HEK293 (cell line): ENCODE data around the gene RPS6KA2.

Experiments
- CTCF ChIA-PET: fragments of 350-600 bp; formaldehyde crosslinking; extraction: SDS; loops from one replicate; lab custom pipeline; 2021; ENCODE audit warnings: antibody characterized with exemption; lab: Yijun Ruan, JAX
- POLR2A ChIA-PET: fragments of 300-600 bp; formaldehyde crosslinking; extraction: SDS; loops from one replicate; lab custom pipeline; 2020; ENCODE audit warnings: antibody characterized with exemption, inconsistent platforms; lab: Yijun Ruan, JAX
- H3K27ac ChIP-seq: fragments of 200-500 bp; sonication (Bioruptor generic); 2 replicates; pipeline ENCODE4 v1.5.1; 2014; ENCODE audit warnings: low read depth, low read length, control low read depth, inconsistent platforms; ENCODE audit errors: extremely low read depth
- H3K36me3 ChIP-seq, 2 experiments: fragments of 200-500 bp in 1 of 2; sonication (Bioruptor generic) in 1 of 2; 1 replicate in 1 of 2; 2 replicates in 1 of 2; pipeline ENCODE4 v1.5.1; 2014 to 2017; ENCODE audit warnings: inconsistent platforms in 2 of 2, low read length in 2 of 2; ENCODE audit not compliant: control insufficient read depth in 2 of 2, insufficient read depth in 1 of 2
- H3K4me1 ChIP-seq: fragments of 200-500 bp; sonication (Bioruptor generic); 2 replicates; pipeline ENCODE4 v1.5.1; 2014; ENCODE audit warnings: mild to moderate bottlenecking, low read length, inconsistent platforms; ENCODE audit not compliant: control insufficient read depth, insufficient read depth
- H3K4me3 ChIP-seq: 2 replicates; pipeline ENCODE4 v1.5.1; 2011; ENCODE audit warnings: low read depth, mild to moderate bottlenecking, control low read depth, low read length, moderate library complexity
- H3K9me3 ChIP-seq: fragments of 200-500 bp; sonication (Bioruptor generic); 2 replicates; pipeline ENCODE4 v1.5.1; 2014; ENCODE audit warnings: low read depth, low read length, inconsistent platforms; ENCODE audit not compliant: control insufficient read depth, insufficient read depth
- HOXA7 ChIP-seq: sonication (generic); formaldehyde crosslinking; IDR thresholded peaks from 2 replicates; pipeline ENCODE4 v1.8.1; 2022; ENCODE audit warnings: missing genetic modification reagents, borderline replicate concordance
- IKZF3 ChIP-seq: fragments of 450-650 bp; IDR thresholded peaks from 2 replicates; pipeline ENCODE4 v1.5.0; 2018; ENCODE audit warnings: missing biosample characterization, mild to moderate bottlenecking, missing genetic modification characterization, moderate library complexity
- SCRT2 ChIP-seq: fragments of 450-650 bp; formaldehyde crosslinking; IDR thresholded peaks from 2 replicates; pipeline ENCODE4 v1.5.1; 2016; ENCODE audit warnings: missing biosample characterization, missing genetic modification characterization
- SETDB1 ChIP-seq: IDR thresholded peaks from one replicate; pipeline ENCODE4 v1.6.1; 2017; ENCODE audit warnings: mild to moderate bottlenecking, low read length, moderate library complexity, mixed read lengths; ENCODE audit not compliant: insufficient read length
- SP2 ChIP-seq: fragments of 450-650 bp; formaldehyde crosslinking; IDR thresholded peaks from 2 replicates; pipeline ENCODE4 v1.5.1; 2016; ENCODE audit warnings: missing biosample characterization, missing genetic modification characterization
- TCF7L2 ChIP-seq: IDR thresholded peaks from 2 replicates; pipeline ENCODE4 v1.6.1; 2011; ENCODE audit warnings: low read depth, mild to moderate bottlenecking, inconsistent platforms, low read length, moderate library complexity, borderline replicate concordance
- ZBTB11 ChIP-seq: fragments of 450-650 bp; formaldehyde crosslinking; conservative IDR thresholded peaks from 2 replicates; pipeline ENCODE4 v1.5.1; 2016; ENCODE audit warnings: low read depth, missing biosample characterization, missing genetic modification characterization
- ZNF2 ChIP-seq: fragments of 450-650 bp; formaldehyde crosslinking; IDR thresholded peaks from 2 replicates; pipeline ENCODE4 v1.5.1; 2016; ENCODE audit warnings: missing biosample characterization, missing genetic modification characterization
- ZNF335 ChIP-seq: fragments of 450-650 bp; formaldehyde crosslinking; conservative IDR thresholded peaks from 2 replicates; pipeline ENCODE4 v1.5.1; 2016; ENCODE audit warnings: missing biosample characterization, missing genetic modification characterization
- ZNF366 ChIP-seq: fragments of 450-650 bp; formaldehyde crosslinking; conservative IDR thresholded peaks from 2 replicates; pipeline ENCODE4 v1.5.1; 2016; ENCODE audit warnings: missing biosample characterization, missing genetic modification characterization
- ZNF398 ChIP-seq: fragments of 450-650 bp; formaldehyde crosslinking; IDR thresholded peaks from 2 replicates; pipeline ENCODE4 v1.5.1; 2017; ENCODE audit warnings: missing biosample characterization, missing genetic modification characterization
- ZNF426 ChIP-seq: fragments of 450-650 bp; formaldehyde crosslinking; IDR thresholded peaks from 2 replicates; pipeline ENCODE4 v1.5.1; 2017; ENCODE audit warnings: missing biosample characterization, missing genetic modification characterization, mild to moderate bottlenecking, inconsistent platforms, moderate library complexity
- ZNF488 ChIP-seq: fragments of 450-650 bp; formaldehyde crosslinking; IDR thresholded peaks from 2 replicates; pipeline ENCODE4 v1.5.1; 2016; ENCODE audit warnings: missing biosample characterization, missing genetic modification characterization
- ZNF513 ChIP-seq: fragments of 450-650 bp; IDR thresholded peaks from 2 replicates; pipeline ENCODE4 v1.5.1; 2018; ENCODE audit warnings: missing biosample characterization, missing genetic modification characterization
- ZNF518A ChIP-seq: fragments of 450-650 bp; formaldehyde crosslinking; conservative IDR thresholded peaks from 2 replicates; pipeline ENCODE4 v1.5.1; 2016; ENCODE audit warnings: low read depth, missing biosample characterization, missing genetic modification characterization
- ZNF610 ChIP-seq: fragments of 450-650 bp; formaldehyde crosslinking; IDR thresholded peaks from 2 replicates; pipeline ENCODE4 v1.5.1; 2016; ENCODE audit warnings: missing biosample characterization, missing genetic modification characterization, borderline replicate concordance
- ZNF621 ChIP-seq: fragments of 450-650 bp; formaldehyde crosslinking; IDR thresholded peaks from 2 replicates; pipeline ENCODE4 v1.5.1; 2017; ENCODE audit warnings: missing biosample characterization, missing genetic modification characterization
- ZNF626 ChIP-seq: fragments of 450-650 bp; sonication (Bioruptor Pico); formaldehyde crosslinking; IDR thresholded peaks from 2 replicates; pipeline ENCODE4 v1.5.1; 2018; ENCODE audit warnings: missing biosample characterization, missing genetic modification characterization, inconsistent platforms

RPS6KA2 gene

GRCh38 chr6:166473886-166474571 is 153.0 kb downstream of the RPS6KA2 start:
- no peaks in the 10 kb centered on the region for H3K9me3 ChIP-seq
- no peak overlapping the region for H3K4me3 ChIP-seq
- no peak for TF ChIP-seq ZNF610 (tag by site-specific recombination)
- TF ChIP-seq ZNF621 (tag by site-specific recombination): no peak
- no peak for TF ChIP-seq ZNF2 (tag by site-specific recombination)
- no peak for TF ChIP-seq ZNF518A (tag by site-specific recombination)
- no peak for TF ChIP-seq IKZF3 (tag by site-specific recombination)
- no peak for TF ChIP-seq SCRT2 (tag by site-specific recombination)
- no peak for TF ChIP-seq ZNF488 (tag by site-specific recombination)
- TF ChIP-seq ZNF626 (tag by site-specific recombination): no peak
- no peak for TF ChIP-seq ZNF513 (tag by site-specific recombination)
- TF ChIP-seq SETDB1: no peak
- TF ChIP-seq ZNF398: no peak
- no peak for TF ChIP-seq TCF7L2
- no peak for TF ChIP-seq SP2
- TF ChIP-seq ZBTB11 (tag by site-specific recombination): no peak
- no peak for TF ChIP-seq HOXA7 (CRISPR knock-in tag)
- TF ChIP-seq ZNF366 (tag by site-specific recombination): no peak
- TF ChIP-seq ZNF426: no peak
- no peak for TF ChIP-seq ZNF335 (tag by site-specific recombination)
- H3K27ac ChIP-seq: no peak overlapping the region
- ChIA-PET POLR2A (no interaction called here), CTCF (no interaction called here)
- H3K36me3 ChIP-seq: peaks cover 0 to 5% of the 10 kb centered on the region in 2 experiments; a peak in 1 of 3 replicates
- H3K4me1 ChIP-seq: no peaks in the 10 kb centered on the region
